HFF-Myc (cell line): ENCODE results near the gene FIP1L1.

Source experiments
- DNase-seq: peaks from one replicate; pipeline ENCODE4 v3.0.0-alpha.2; 2011; ENCODE audit warnings: low read depth; ENCODE audit errors: extremely low read depth
- H3K4me3 ChIP-seq: replicated peaks from 2 replicates; pipeline ENCODE4 v1.5.1; 2011; ENCODE audit warnings: low read depth, mild to moderate bottlenecking, control low read depth, low read length
- TF ChIP-seq, protein P1 (sequence below): IDR thresholded peaks from 2 replicates; pipeline ENCODE4 v1.5.1; 2012; ENCODE audit warnings: mild to moderate bottlenecking, low read depth, low read length, control low read depth; ENCODE audit errors: missing control alignments

FIP1L1 gene

GRCh38 chr4:53485658-53486040 is 108.2 kb downstream of the FIP1L1 start:
- no peak overlapping the region for H3K4me3 ChIP-seq
- TF ChIP-seq, protein P1, sequence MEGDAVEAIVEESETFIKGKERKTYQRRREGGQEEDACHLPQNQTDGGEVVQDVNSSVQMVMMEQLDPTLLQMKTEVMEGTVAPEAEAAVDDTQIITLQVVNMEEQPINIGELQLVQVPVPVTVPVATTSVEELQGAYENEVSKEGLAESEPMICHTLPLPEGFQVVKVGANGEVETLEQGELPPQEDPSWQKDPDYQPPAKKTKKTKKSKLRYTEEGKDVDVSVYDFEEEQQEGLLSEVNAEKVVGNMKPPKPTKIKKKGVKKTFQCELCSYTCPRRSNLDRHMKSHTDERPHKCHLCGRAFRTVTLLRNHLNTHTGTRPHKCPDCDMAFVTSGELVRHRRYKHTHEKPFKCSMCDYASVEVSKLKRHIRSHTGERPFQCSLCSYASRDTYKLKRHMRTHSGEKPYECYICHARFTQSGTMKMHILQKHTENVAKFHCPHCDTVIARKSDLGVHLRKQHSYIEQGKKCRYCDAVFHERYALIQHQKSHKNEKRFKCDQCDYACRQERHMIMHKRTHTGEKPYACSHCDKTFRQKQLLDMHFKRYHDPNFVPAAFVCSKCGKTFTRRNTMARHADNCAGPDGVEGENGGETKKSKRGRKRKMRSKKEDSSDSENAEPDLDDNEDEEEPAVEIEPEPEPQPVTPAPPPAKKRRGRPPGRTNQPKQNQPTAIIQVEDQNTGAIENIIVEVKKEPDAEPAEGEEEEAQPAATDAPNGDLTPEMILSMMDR, result no peak
- no peak for DNase-seq

DNA sequence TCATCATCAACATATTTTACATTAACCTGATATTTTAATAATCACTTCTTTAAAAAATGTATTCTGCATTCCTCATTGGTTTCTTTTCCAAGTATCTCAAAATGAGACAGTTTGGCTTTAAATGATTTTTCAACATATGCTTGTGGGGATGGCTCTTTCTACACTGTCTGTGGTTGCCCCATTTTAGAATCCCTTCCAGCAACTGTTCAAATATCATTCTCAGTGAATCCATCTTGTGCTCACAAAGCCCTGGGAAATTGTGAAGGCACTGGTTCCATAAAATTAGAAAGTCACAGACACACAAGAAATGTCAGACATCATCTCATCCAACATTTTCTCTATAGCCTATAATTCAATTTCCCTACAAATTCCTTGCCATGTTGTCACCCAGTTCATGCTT is 110.3 kb downstream of the FIP1L1 start:
- TF ChIP-seq, protein P1, result no peak
- H3K4me3 ChIP-seq, result no peak overlapping the region
- no peak for DNase-seq

DNA sequence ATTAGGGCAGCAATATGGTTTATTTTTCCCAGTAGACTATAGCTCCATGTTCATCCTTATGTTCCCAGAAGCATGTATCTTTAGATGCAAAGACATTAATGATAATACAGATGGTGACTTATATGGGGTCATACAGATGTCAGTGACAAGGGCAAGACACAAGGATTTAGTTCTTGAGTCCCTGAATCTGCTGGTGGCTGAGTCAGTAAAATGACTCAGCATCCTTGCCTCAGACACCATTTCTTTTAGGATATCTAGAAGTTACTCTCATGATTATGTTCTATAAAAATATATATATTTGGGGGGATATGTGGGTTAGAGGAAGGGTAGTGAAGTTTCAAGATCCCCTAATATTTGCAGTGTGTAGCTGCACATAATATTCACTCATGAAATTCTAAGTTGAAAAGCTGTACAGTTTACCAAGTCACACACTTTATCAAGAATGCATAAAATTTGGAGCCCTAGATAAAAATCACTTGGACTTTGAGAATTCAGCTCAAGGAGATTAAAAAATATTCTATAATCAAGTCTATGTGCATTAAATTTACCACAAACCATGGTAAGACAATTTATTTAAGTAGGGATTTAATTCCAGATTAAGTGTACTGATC is 111.9 kb downstream of the FIP1L1 start:
- TF ChIP-seq, protein P1, result no peak
- H3K4me3 ChIP-seq, result no peak overlapping the region
- no peak for DNase-seq

DNA sequence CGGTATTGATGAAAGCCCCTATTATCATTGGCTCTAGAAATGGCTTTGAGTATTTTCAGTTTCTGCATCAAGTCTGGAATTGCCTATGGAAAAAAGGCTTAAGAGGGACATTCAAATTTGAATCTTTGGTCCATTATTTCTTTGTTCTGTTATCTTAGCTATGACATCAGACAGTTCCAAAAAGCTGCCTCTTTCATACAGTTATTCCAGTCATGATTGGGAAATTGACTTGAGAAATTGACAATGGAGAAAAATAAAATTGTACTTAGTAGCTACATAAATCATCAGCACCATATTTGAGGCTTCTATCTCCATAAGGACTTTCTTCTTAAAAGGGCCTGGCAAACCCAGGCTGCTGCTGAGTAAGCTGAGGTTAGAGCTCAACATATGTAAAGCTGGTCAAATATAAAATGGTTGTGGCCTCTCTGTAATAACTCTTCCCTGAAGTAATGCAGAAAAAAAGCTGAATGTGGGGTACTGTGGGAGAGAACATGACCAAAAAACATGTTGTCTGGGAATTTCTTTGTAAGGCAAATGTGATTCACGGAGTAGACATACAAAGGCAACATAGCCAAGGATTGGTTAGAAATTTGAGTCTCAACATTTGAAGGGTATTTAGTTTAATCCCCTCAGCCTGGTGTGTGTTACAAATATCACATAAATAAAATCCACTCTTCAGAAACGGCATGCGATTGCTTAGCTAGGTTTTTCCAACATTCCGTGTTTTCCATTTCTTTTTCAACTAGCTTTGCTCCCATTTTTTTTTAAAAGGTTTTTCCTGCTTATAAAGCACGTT is 112.9 kb downstream of the FIP1L1 start:
- DNase-seq, result peak; percentile 33
- TF ChIP-seq, protein P1, result no peak
- H3K4me3 ChIP-seq, result no peak overlapping the region

- DNase-seq, result peak; percentile 88
- H3K4me3 ChIP-seq, result no peak overlapping the region
- TF ChIP-seq, protein P1, result peak; percentile 72
Observed at GRCh38 chr4:53490965-53491622, 113.7 kb downstream of the FIP1L1 start.

GRCh38 chr4:53494851-53495250 is 117.4 kb downstream of the FIP1L1 start:
- TF ChIP-seq, protein P1, result no peak
- no peak for DNase-seq
- no peak overlapping the region for H3K4me3 ChIP-seq
